WTC11 (cell line): ENCODE measurements around the gene OPN1SW. TPM values are rescaled to one million over a fixed set of nuclear protein-coding genes. Genes with fewer than 3 reads are reported as not detected.

Experiments used
- ATAC-seq: fragments of 200-7000 bp; cut with Tn5 transposase; 2 replicates; pipeline ENCODE4 v1.10.0; 2021; ENCODE audit warnings: mild to moderate bottlenecking, moderate library complexity
- CTCF ChIA-PET: fragments of 300-600 bp; sonication (Branson Sonifier 250); formaldehyde crosslinking; loops from one replicate; lab custom pipeline; 2021; ENCODE audit warnings: antibody characterized with exemption; lab: Charles Lee
- POLR2A ChIA-PET: fragments of 350-600 bp; sonication (Branson Sonifier 250); formaldehyde crosslinking; loops from one replicate; lab custom pipeline; 2021; ENCODE audit warnings: antibody characterized with exemption; lab: Charles Lee
- DNase-seq: peaks from one replicate; pipeline ENCODE4 v3.0.0; 2021; ENCODE audit warnings: low spot score
- H3K27ac Mint-ChIP-seq: 2 replicates; pipeline ENCODE4 v1.8.0; 2021; ENCODE audit warnings: mixed read lengths
- H3K27me3 Mint-ChIP-seq: 2 replicates; pipeline ENCODE4 v1.8.0; 2021; ENCODE audit warnings: low read depth, mild to moderate bottlenecking, moderate library complexity, mixed read lengths
- H3K36me3 Mint-ChIP-seq: 2 replicates; pipeline ENCODE4 v1.8.0; 2021; ENCODE audit warnings: mixed read lengths
- H3K4me1 Mint-ChIP-seq: 2 replicates; pipeline ENCODE4 v1.8.0; 2022; ENCODE audit warnings: mixed read lengths
- H3K4me3 Mint-ChIP-seq: 2 replicates; pipeline ENCODE4 v1.8.0; 2021; ENCODE audit warnings: mild to moderate bottlenecking, moderate library complexity, mixed read lengths
- H3K9me3 Mint-ChIP-seq: 2 replicates; pipeline ENCODE4 v1.8.0; 2021; ENCODE audit warnings: mixed read lengths
- AFF4 ChIP-seq: sonication (generic); formaldehyde crosslinking; IDR thresholded peaks from 2 replicates; pipeline ENCODE4 v1.8.1; 2023; ENCODE audit warnings: mild to moderate bottlenecking, missing genetic modification reagents, borderline replicate concordance
- AR ChIP-seq: fragments of 250-450 bp; sonication (Bioruptor Pico); IDR thresholded peaks from 2 replicates; pipeline ENCODE4 v1.9.0; 2021; ENCODE audit warnings: mild to moderate bottlenecking
- ATF1 ChIP-seq: sonication (generic); formaldehyde crosslinking; IDR thresholded peaks from 2 replicates; pipeline ENCODE4 v1.8.1; 2023; ENCODE audit warnings: mild to moderate bottlenecking, moderate library complexity, missing genetic modification reagents
- CDX4 ChIP-seq: fragments of 250-450 bp; sonication (Bioruptor Pico); IDR thresholded peaks from 2 replicates; pipeline ENCODE4 v1.9.0; 2021; ENCODE audit warnings: moderate library complexity, mild to moderate bottlenecking, inconsistent platforms, borderline replicate concordance
- JUN ChIP-seq: sonication (generic); formaldehyde crosslinking; IDR thresholded peaks from 2 replicates; pipeline ENCODE4 v1.8.0; 2023; ENCODE audit warnings: mild to moderate bottlenecking, missing genetic modification reagents
- KAT7 ChIP-seq: sonication (generic); formaldehyde crosslinking; IDR thresholded peaks from 2 replicates; pipeline ENCODE4 v1.8.1; 2023; ENCODE audit warnings: missing genetic modification reagents, mild to moderate bottlenecking, borderline replicate concordance
- MAX ChIP-seq: sonication (generic); formaldehyde crosslinking; IDR thresholded peaks from 2 replicates; pipeline ENCODE4 v1.8.0; 2022; ENCODE audit warnings: mild to moderate bottlenecking, missing genetic modification reagents
- MXD4 ChIP-seq: fragments of 250-450 bp; sonication (Bioruptor Pico); IDR thresholded peaks from 2 replicates; pipeline ENCODE4 v1.8.0; 2021; ENCODE audit warnings: mild to moderate bottlenecking, moderate library complexity, borderline replicate concordance
- NFYB ChIP-seq: sonication (generic); formaldehyde crosslinking; conservative IDR thresholded peaks from 2 replicates; pipeline ENCODE4 v1.8.0; 2022; ENCODE audit warnings: low read depth, missing genetic modification reagents
- NR2C2 ChIP-seq: sonication (generic); formaldehyde crosslinking; IDR thresholded peaks from 2 replicates; pipeline ENCODE4 v1.8.0; 2022; ENCODE audit warnings: mild to moderate bottlenecking, missing genetic modification reagents
- PREB ChIP-seq: sonication (generic); formaldehyde crosslinking; IDR thresholded peaks from 2 replicates; pipeline ENCODE4 v1.8.1; 2022; ENCODE audit warnings: mild to moderate bottlenecking, missing genetic modification reagents, moderate library complexity, borderline replicate concordance
- SMAD3 ChIP-seq: sonication (generic); formaldehyde crosslinking; IDR thresholded peaks from 2 replicates; pipeline ENCODE4 v1.8.0; 2022; ENCODE audit warnings: missing genetic modification reagents, mild to moderate bottlenecking, borderline replicate concordance
- STAT6 ChIP-seq: sonication (generic); formaldehyde crosslinking; conservative IDR thresholded peaks from 2 replicates; pipeline ENCODE4 v1.8.1; 2023; ENCODE audit warnings: mild to moderate bottlenecking, low read depth, missing genetic modification reagents, moderate library complexity
- ZBTB21 ChIP-seq: sonication (generic); formaldehyde crosslinking; IDR thresholded peaks from 2 replicates; pipeline ENCODE4 v1.8.1; 2023; ENCODE audit warnings: mild to moderate bottlenecking, missing genetic modification reagents, borderline replicate concordance
- ZNF121 ChIP-seq: sonication (generic); formaldehyde crosslinking; IDR thresholded peaks from 2 replicates; pipeline ENCODE4 v1.8.0; 2023; ENCODE audit warnings: missing genetic modification reagents
- ZNF219 ChIP-seq: sonication (generic); formaldehyde crosslinking; IDR thresholded peaks from 2 replicates; pipeline ENCODE4 v1.8.0; 2023; ENCODE audit warnings: missing genetic modification reagents, mild to moderate bottlenecking, borderline replicate concordance
- ZNF317 ChIP-seq: sonication (generic); formaldehyde crosslinking; IDR thresholded peaks from 2 replicates; pipeline ENCODE4 v1.8.1; 2023; ENCODE audit warnings: low read depth, mild to moderate bottlenecking, moderate library complexity, missing genetic modification reagents, borderline replicate concordance
- ZNF512 ChIP-seq: sonication (generic); formaldehyde crosslinking; IDR thresholded peaks from 2 replicates; pipeline ENCODE4 v1.8.1; 2022; ENCODE audit warnings: missing genetic modification reagents, borderline replicate concordance
- total RNA-seq: library from RNA; stranded (reverse); gene quantifications from 3 replicates; pipeline ENCODE4 v1.2.3, GENCODE V29; 2021

Gene OPN1SW
- total RNA-seq, 1 experiment from 2014 or later: not detected

GRCh38 chr7:128781126-128781525, 5.5 kb upstream of the OPN1SW start:
- ATAC-seq (no peak), DNase-seq (no peak)
- peaks cover 7% of the 10 kb centered on the region; the same call in 1 of the 2 replicates for H3K36me3 Mint-ChIP-seq
- no peak overlapping the region for H3K4me3 Mint-ChIP-seq
- peaks cover 20% of the 10 kb centered on the region for H3K9me3 Mint-ChIP-seq
- H3K27me3 Mint-ChIP-seq: peaks cover 10% of the 10 kb centered on the region
- peaks cover 10% of the 10 kb centered on the region for H3K4me1 Mint-ChIP-seq
- TF ChIP-seq ZNF317 (CRISPR knock-in tag) (no peak), NR2C2 (CRISPR knock-in tag) (no peak), NFYB (CRISPR knock-in tag) (no peak), AR (no peak), STAT6 (no peak), ZNF512 (no peak), PREB (CRISPR knock-in tag) (no peak), ATF1 (no peak), MXD4 (CRISPR knock-in tag) (no peak)
- ChIA-PET POLR2A (no interaction called here), CTCF (interaction anchor here (0.7 to 1.8 kb wide), 4 partner anchors 13 to 269 kb away, joined by 3 to 5 read pairs (median 4); no protein-coding TSS in a partner anchor)
- no peak overlapping the region for H3K27ac Mint-ChIP-seq

- H3K9me3 Mint-ChIP-seq: peaks cover 22% of the 10 kb centered on the region
- peaks cover 11% of the 10 kb centered on the region for H3K36me3 Mint-ChIP-seq
- H3K4me1 Mint-ChIP-seq: peaks cover 10% of the 10 kb centered on the region
- ChIA-PET CTCF (no interaction called here), POLR2A (no interaction called here)
- no peak for ATAC-seq
- H3K27ac Mint-ChIP-seq: no peak overlapping the region
- DNase-seq: no peak
- no peak overlapping the region for H3K4me3 Mint-ChIP-seq
- H3K27me3 Mint-ChIP-seq: peaks cover 10% of the 10 kb centered on the region
- TF ChIP-seq KAT7 (CRISPR knock-in tag) (no peak), ZNF121 (CRISPR knock-in tag) (no peak), ZNF512 (no peak), ZNF219 (CRISPR knock-in tag) (no peak), CDX4 (CRISPR knock-in tag) (no peak), MAX (CRISPR knock-in tag) (no peak), ZBTB21 (CRISPR knock-in tag) (no peak), SMAD3 (CRISPR knock-in tag) (no peak), JUN (CRISPR knock-in tag) (no peak), AFF4 (CRISPR knock-in tag) (no peak)
These were observed 3.4 kb upstream of the OPN1SW start for GRCh38 chr7:128778946-128779345.
